Large intestine (tissue), 12 donors: ENCODE results near the gene KNOP1. TPM values are rescaled to one million over a fixed set of nuclear protein-coding genes. Genes with fewer than 3 reads are reported as not detected.

ENCODE experiments used
- DNase-seq, 2 donors: peaks; one replicate each; pipeline versions ENCODE4 v3.0.0 to v3.0.0-alpha.2; 2013
- H3K27ac ChIP-seq: one replicate; pipeline ENCODE4 v1.5.1; 2013; ENCODE audit warnings: low read length
- H3K27me3 ChIP-seq: 2 replicates; pipeline ENCODE4 v1.6.1; 2013; ENCODE audit warnings: low read length; ENCODE audit not compliant: control insufficient read depth, insufficient read depth
- H3K36me3 ChIP-seq: 2 replicates; pipeline ENCODE4 v1.6.1; 2013; ENCODE audit warnings: low read length; ENCODE audit not compliant: control insufficient read depth, insufficient read depth
- H3K4me1 ChIP-seq: one replicate; pipeline ENCODE4 v1.6.1; 2013; ENCODE audit warnings: low read length; ENCODE audit not compliant: control insufficient read depth, insufficient read depth
- H3K4me3 ChIP-seq: one replicate; pipeline ENCODE4 v1.5.1; 2013; ENCODE audit warnings: low read length
- H3K9me3 ChIP-seq: one replicate; pipeline ENCODE4 v1.6.1; 2013; ENCODE audit warnings: mild to moderate bottlenecking, low read depth, low read length, moderate library complexity; ENCODE audit not compliant: control insufficient read depth
- WGBS: methylation state at CpG from one replicate; pipeline ENCODE4 v1.1.5; 2013; ENCODE audit warnings: low lambda C conversion rate; ENCODE audit not compliant: insufficient coverage; 5-methylcytosine and 5-hydroxymethylcytosine counted together
- long read RNA-seq, 11 donors: transcript quantifications; one replicate each; lab custom pipeline, GENCODE V29; 2026
- polyA plus RNA-seq: library from polyadenylated mRNA; unstranded; fragments of 120-200 nt; gene quantifications from one replicate; pipeline ENCODE4 v1.2.1, GENCODE V29; 2013

KNOP1 gene
- polyA plus RNA-seq = 28.0 TPM
- long read RNA-seq, donor 1, full-length matches to known transcripts = 2 of 30 reads
- long read RNA-seq, donor 1, partial matches to known transcripts = 28 of 30 reads
- long read RNA-seq, donor 1, other reads (novel, unspliced or antisense) = 0 of 30 reads
- long read RNA-seq, donor 2, full-length matches to known transcripts = 4 of 23 reads
- long read RNA-seq, donor 2, partial matches to known transcripts = 19 of 23 reads
- long read RNA-seq, donor 2, other reads (novel, unspliced or antisense) = 0 of 23 reads
- long read RNA-seq, donor 3 = 0 reads
- long read RNA-seq, donor 4 = 0 reads
- long read RNA-seq, donor 5, full-length matches to known transcripts = 3 of 12 reads
- long read RNA-seq, donor 5, partial matches to known transcripts = 9 of 12 reads
- long read RNA-seq, donor 5, other reads (novel, unspliced or antisense) = 0 of 12 reads
- long read RNA-seq, donor 6, full-length matches to known transcripts = 5 of 27 reads
- long read RNA-seq, donor 6, partial matches to known transcripts = 22 of 27 reads
- long read RNA-seq, donor 6, other reads (novel, unspliced or antisense) = 0 of 27 reads
- long read RNA-seq, donor 7, partial matches to known transcripts = 9 of 9 reads
- long read RNA-seq, donor 7, other reads (novel, unspliced or antisense) = 0 of 9 reads
- long read RNA-seq, donor 8, full-length matches to known transcripts = 1 of 29 reads
- long read RNA-seq, donor 8, partial matches to known transcripts = 28 of 29 reads
- long read RNA-seq, donor 8, other reads (novel, unspliced or antisense) = 0 of 29 reads
- long read RNA-seq, donor 9, full-length matches to known transcripts = 1 of 25 reads
- long read RNA-seq, donor 9, partial matches to known transcripts = 24 of 25 reads
- long read RNA-seq, donor 9, other reads (novel, unspliced or antisense) = 0 of 25 reads
- long read RNA-seq, donor 10, full-length matches to known transcripts = 2 of 22 reads
- long read RNA-seq, donor 10, partial matches to known transcripts = 20 of 22 reads
- long read RNA-seq, donor 10, other reads (novel, unspliced or antisense) = 0 of 22 reads
- long read RNA-seq, donor 11, full-length matches to known transcripts = 1 of 10 reads
- long read RNA-seq, donor 11, partial matches to known transcripts = 9 of 10 reads
- long read RNA-seq, donor 11, other reads (novel, unspliced or antisense) = 0 of 10 reads

- DNase-seq = peak; percentile 90
- no peaks in the 10 kb centered on the region for H3K9me3 ChIP-seq
These were observed at the start of gene KNOP1, which contains the start of gene IQCK for GRCh38 chr16:19717741-19718623. Gene KNOP1, minus strand, starts transcription at chr16:19718227. Its CDS starts 3,192 bp downstream, at chr16:19715035. Gene IQCK, plus strand, starts transcription at chr16:19718271. Its CDS starts 36 bp downstream, at chr16:19718307.

GRCh38 chr16:19767497-19767896, 49.5 kb upstream of the KNOP1 start:
- no peaks in the 10 kb centered on the region for H3K27me3 ChIP-seq
- WGBS = 93% methylated on average over 4 of the region's 13 CpGs
- DNase-seq = no peak
- no peaks in the 10 kb centered on the region for H3K36me3 ChIP-seq
- H3K9me3 ChIP-seq = no peaks in the 10 kb centered on the region
- H3K4me1 ChIP-seq = no peaks in the 10 kb centered on the region
- H3K27ac ChIP-seq = no peak overlapping the region
- no peak overlapping the region for H3K4me3 ChIP-seq

More at GRCh38 chr16:19717741-19718623, at the start of gene KNOP1, which contains the start of gene IQCK:
- Histone ChIP-seq H3K27ac (peak within 1 kb of the TSS; percentile 46), H3K36me3 (peaks cover 17% of the 10 kb centered on the region), H3K4me3 (peak within 1 kb of the TSS; percentile 75), H3K4me1 (peaks cover 11% of the 10 kb centered on the region), H3K27me3 (no peaks in the 10 kb centered on the region)
- no CpG with 5 or more reads among the region's 88 CpGs for WGBS

- WGBS = no CpG with 5 or more reads among the region's 9 CpGs
- Histone ChIP-seq H3K27ac (no peak overlapping the region), H3K9me3 (no peaks in the 10 kb centered on the region), H3K4me1 (no peaks in the 10 kb centered on the region), H3K36me3 (no peaks in the 10 kb centered on the region), H3K27me3 (no peaks in the 10 kb centered on the region), H3K4me3 (no peak overlapping the region)
- DNase-seq = no peak
These were observed 49.0 kb upstream of the KNOP1 start for GRCh38 chr16:19766988-19767387.

- Histone ChIP-seq H3K9me3 (no peaks in the 10 kb centered on the region), H3K27ac (no peak overlapping the region), H3K4me1 (no peaks in the 10 kb centered on the region), H3K27me3 (no peaks in the 10 kb centered on the region), H3K36me3 (no peaks in the 10 kb centered on the region), H3K4me3 (no peak overlapping the region)
- no peak for DNase-seq
- WGBS = no CpG with 5 or more reads among the region's 3 CpGs
These were observed 48.5 kb upstream of the KNOP1 start for GRCh38 chr16:19766554-19766884.

- H3K36me3 ChIP-seq = no peaks in the 10 kb centered on the region
- WGBS = 100% methylated on average over 1 of the region's 6 CpGs
- no peak overlapping the region for H3K27ac ChIP-seq
- DNase-seq = no peak
- H3K9me3 ChIP-seq = no peaks in the 10 kb centered on the region
- no peaks in the 10 kb centered on the region for H3K27me3 ChIP-seq
- no peaks in the 10 kb centered on the region for H3K4me1 ChIP-seq
- H3K4me3 ChIP-seq = no peak overlapping the region
These were observed 48.0 kb upstream of the KNOP1 start for GRCh38 chr16:19765860-19766553.

GRCh38 chr16:19760356-19761060, 42.5 kb upstream of the KNOP1 start:
- Histone ChIP-seq H3K27ac (no peak overlapping the region), H3K4me3 (no peak overlapping the region), H3K9me3 (no peaks in the 10 kb centered on the region), H3K4me1 (no peaks in the 10 kb centered on the region), H3K27me3 (no peaks in the 10 kb centered on the region), H3K36me3 (no peaks in the 10 kb centered on the region)
- no peak for DNase-seq
- WGBS = 83% methylated on average over 2 of the region's 7 CpGs

- H3K27ac ChIP-seq = no peak overlapping the region
- H3K4me1 ChIP-seq = peaks cover 20% of the 10 kb centered on the region
- no peaks in the 10 kb centered on the region for H3K36me3 ChIP-seq
- H3K27me3 ChIP-seq = no peaks in the 10 kb centered on the region
- H3K4me3 ChIP-seq = no peak overlapping the region
- H3K9me3 ChIP-seq = no peaks in the 10 kb centered on the region
- WGBS = 46% methylated on average over 6 of the region's 8 CpGs
- DNase-seq = no peak
These were observed 40.0 kb upstream of the KNOP1 start for GRCh38 chr16:19757762-19758595.

GRCh38 chr16:19757026-19757425, 39.0 kb upstream of the KNOP1 start:
- Histone ChIP-seq H3K36me3 (no peaks in the 10 kb centered on the region), H3K27me3 (no peaks in the 10 kb centered on the region), H3K4me3 (no peak overlapping the region), H3K9me3 (no peaks in the 10 kb centered on the region), H3K27ac (no peak overlapping the region), H3K4me1 (peaks cover 20% of the 10 kb centered on the region)
- WGBS = no CpG with 5 or more reads among the region's 5 CpGs
- DNase-seq = no peak
